Measurements from ENCODE around the gene STRADB. TPM values are rescaled to one million over a fixed set of nuclear protein-coding genes. Genes with fewer than 3 reads are reported as not detected.
"Not testable (repeated sequence)": the region's sequence is repeated elsewhere in the genome, so short reads cannot be mapped to it uniquely, and the experiment has no call there.

The STRADB gene
- total and polyA plus RNA-seq, 2 donors, result 19.5 to 21.3 TPM

- not testable (repeated sequence) for H3K4me3 ChIP-seq (ENCODE audit: low read length in 2 of 2); H3K27ac ChIP-seq (ENCODE audit: low read depth in 1 of 2, low read length in 1 of 2); H3K4me1 ChIP-seq (ENCODE audit: control insufficient read depth in 2 of 2, insufficient read depth in 2 of 2, low read length in 2 of 2); H3K9me3 ChIP-seq (ENCODE audit: control insufficient read depth in 2 of 2, insufficient read depth in 1 of 2, low read length in 1 of 2); H3K36me3 ChIP-seq (ENCODE audit: control insufficient read depth in 2 of 2, insufficient read depth in 2 of 2, low read length in 1 of 2); H3K27me3 ChIP-seq (ENCODE audit: control insufficient read depth in 2 of 2, insufficient read depth in 1 of 2, low read length in 1 of 2); DNase-seq (ENCODE audit: low read depth in 6 of 9, low spot score in 9 of 9)
- WGBS, result 97% methylated on average over 1 of the region's 3 CpGs
These were observed 12.1 kb upstream of the STRADB start for GRCh38 chr2:201439336-201439922.

DNA sequence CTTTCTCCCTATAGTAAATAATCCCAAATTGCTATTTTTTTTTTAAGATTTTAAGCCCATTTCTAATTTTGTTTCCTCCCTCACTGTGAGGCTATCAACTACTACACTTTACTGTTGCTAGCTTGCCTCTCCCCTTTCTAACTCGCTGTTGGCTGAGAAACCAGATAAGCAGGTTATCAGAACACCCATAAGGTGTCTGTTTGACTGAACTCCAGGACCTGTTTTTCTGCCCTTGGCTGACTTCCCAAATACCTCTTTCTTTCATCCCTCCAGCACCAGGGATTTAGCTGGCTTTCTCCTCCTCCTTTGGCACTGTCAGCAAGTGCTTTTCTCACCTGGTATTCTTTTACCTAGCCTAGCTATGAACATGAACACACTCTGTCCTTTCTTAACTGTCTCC is 11.4 kb upstream of the STRADB start:
- Histone ChIP-seq H3K27ac (ENCODE audit: low read depth in 1 of 2, low read length in 1 of 2) (no peak overlapping the region), H3K4me1 (ENCODE audit: control insufficient read depth in 2 of 2, insufficient read depth in 2 of 2, low read length in 2 of 2) (no peaks in the 10 kb centered on the region), H3K9me3 (ENCODE audit: control insufficient read depth in 2 of 2, insufficient read depth in 1 of 2, low read length in 1 of 2) (no peaks in the 10 kb centered on the region), H3K36me3 (ENCODE audit: control insufficient read depth in 2 of 2, insufficient read depth in 2 of 2, low read length in 1 of 2) (no peaks in the 10 kb centered on the region), H3K4me3 (ENCODE audit: low read length in 2 of 2) (no peak overlapping the region), H3K27me3 (ENCODE audit: control insufficient read depth in 2 of 2, insufficient read depth in 1 of 2, low read length in 1 of 2) (no peaks in the 10 kb centered on the region)
- 77% methylated on average over 1 of the region's 1 CpG for WGBS
- DNase-seq (ENCODE audit: low read depth in 6 of 9, low spot score in 9 of 9), result peak in 1 of 9 donors; percentile 33

DNA sequence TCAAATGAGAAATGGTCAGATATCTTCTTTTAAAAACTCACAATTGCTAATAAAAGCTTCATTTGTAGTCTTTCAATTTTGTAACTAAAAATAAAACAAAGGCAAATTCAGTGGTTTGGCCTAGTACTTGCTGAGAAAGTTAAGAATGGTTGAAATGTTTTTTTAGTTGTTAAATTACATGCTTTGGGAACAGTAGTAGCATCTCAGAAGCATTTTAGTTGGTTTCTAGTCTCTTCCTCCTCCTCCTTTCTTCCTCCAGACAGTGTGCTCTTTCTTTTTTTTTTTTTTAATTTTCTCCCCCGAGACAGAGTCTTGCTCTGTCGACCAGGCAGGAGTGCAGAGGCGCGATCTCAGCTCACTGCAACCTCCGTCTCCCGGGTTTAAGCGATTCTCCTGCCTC is 10.1 kb upstream of the STRADB start:
- Histone ChIP-seq H3K4me1 (ENCODE audit: control insufficient read depth in 2 of 2, insufficient read depth in 2 of 2, low read length in 2 of 2) (no peaks in the 10 kb centered on the region), H3K27ac (ENCODE audit: low read depth in 1 of 2, low read length in 1 of 2) (no peak overlapping the region), H3K36me3 (ENCODE audit: control insufficient read depth in 2 of 2, insufficient read depth in 2 of 2, low read length in 1 of 2) (no peaks in the 10 kb centered on the region), H3K27me3 (ENCODE audit: control insufficient read depth in 2 of 2, insufficient read depth in 1 of 2, low read length in 1 of 2) (no peaks in the 10 kb centered on the region), H3K4me3 (ENCODE audit: low read length in 2 of 2) (no peak overlapping the region), H3K9me3 (ENCODE audit: control insufficient read depth in 2 of 2, insufficient read depth in 1 of 2, low read length in 1 of 2) (no peaks in the 10 kb centered on the region)
- DNase-seq (ENCODE audit: low read depth in 6 of 9, low spot score in 9 of 9), result no peak
- WGBS, result 92% methylated on average over 7 of the region's 7 CpGs

- no peak for DNase-seq (ENCODE audit: low read depth in 6 of 9, low spot score in 9 of 9)
- Histone ChIP-seq H3K9me3 (ENCODE audit: control insufficient read depth in 2 of 2, insufficient read depth in 1 of 2, low read length in 1 of 2) (no peaks in the 10 kb centered on the region), H3K27ac (ENCODE audit: low read depth in 1 of 2, low read length in 1 of 2) (no peak overlapping the region), H3K36me3 (ENCODE audit: control insufficient read depth in 2 of 2, insufficient read depth in 2 of 2, low read length in 1 of 2) (no peaks in the 10 kb centered on the region), H3K27me3 (ENCODE audit: control insufficient read depth in 2 of 2, insufficient read depth in 1 of 2, low read length in 1 of 2) (no peaks in the 10 kb centered on the region), H3K4me1 (ENCODE audit: control insufficient read depth in 2 of 2, insufficient read depth in 2 of 2, low read length in 2 of 2) (peaks cover 5 to 10% of the 10 kb centered on the region in 2 donors), H3K4me3 (ENCODE audit: low read length in 2 of 2) (no peak overlapping the region)
- 94% methylated on average over 3 of the region's 3 CpGs for WGBS
These were observed 6.6 kb upstream of the STRADB start for GRCh38 chr2:201444746-201445465.

GRCh38 chr2:201447086-201447485 is 4.5 kb upstream of the STRADB start:
- H3K4me1 ChIP-seq (ENCODE audit: control insufficient read depth in 2 of 2, insufficient read depth in 2 of 2, low read length in 2 of 2), result peaks cover 9 to 13% of the 10 kb centered on the region in 2 donors
- 81% methylated on average over 1 of the region's 1 CpG for WGBS

DNA sequence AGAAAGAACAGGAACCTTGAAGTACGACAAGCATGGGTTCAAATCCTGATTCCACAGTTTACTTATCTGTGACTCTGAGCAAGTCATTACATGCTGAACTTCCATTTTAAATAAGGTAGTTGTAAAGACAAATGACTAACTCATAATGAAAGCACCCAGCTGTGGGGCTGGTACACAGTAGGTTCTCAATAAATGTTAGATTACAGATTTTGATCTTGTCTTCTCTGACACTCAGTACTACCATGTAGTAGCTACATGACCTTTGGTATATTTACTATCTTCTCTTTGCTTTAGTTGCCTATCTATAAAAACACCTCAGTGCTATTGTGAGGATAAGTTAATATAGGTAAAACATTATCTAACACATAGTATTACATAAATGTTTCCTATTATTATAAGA is 3.5 kb upstream of the STRADB start:
- peaks cover 0 to 2% of the 10 kb centered on the region in 2 donors for H3K27me3 ChIP-seq (ENCODE audit: control insufficient read depth in 2 of 2, insufficient read depth in 1 of 2, low read length in 1 of 2)
- H3K4me1 ChIP-seq (ENCODE audit: control insufficient read depth in 2 of 2, insufficient read depth in 2 of 2, low read length in 2 of 2), result peaks cover 14 to 18% of the 10 kb centered on the region in 2 donors
- no peak for DNase-seq (ENCODE audit: low read depth in 6 of 9, low spot score in 9 of 9)
- H3K36me3 ChIP-seq (ENCODE audit: control insufficient read depth in 2 of 2, insufficient read depth in 2 of 2, low read length in 1 of 2), result no peaks in the 10 kb centered on the region
- peaks cover 0 to 1% of the 10 kb centered on the region in 2 donors for H3K9me3 ChIP-seq (ENCODE audit: control insufficient read depth in 2 of 2, insufficient read depth in 1 of 2, low read length in 1 of 2)
- no peak overlapping the region for H3K27ac ChIP-seq (ENCODE audit: low read depth in 1 of 2, low read length in 1 of 2)
- no peak overlapping the region for H3K4me3 ChIP-seq (ENCODE audit: low read length in 2 of 2)
- WGBS, result 95% methylated on average over 1 of the region's 1 CpG

More at GRCh38 chr2:201447086-201447485, 4.5 kb upstream of the STRADB start:
- peak in 5 of 9 donors; percentile 38 to 78 (median 42) for DNase-seq (ENCODE audit: low read depth in 6 of 9, low spot score in 9 of 9)
- H3K4me3 ChIP-seq (ENCODE audit: low read length in 2 of 2), result no peak overlapping the region
- H3K36me3 ChIP-seq (ENCODE audit: control insufficient read depth in 2 of 2, insufficient read depth in 2 of 2, low read length in 1 of 2), result no peaks in the 10 kb centered on the region
- peaks cover 0 to 1% of the 10 kb centered on the region in 2 donors for H3K9me3 ChIP-seq (ENCODE audit: control insufficient read depth in 2 of 2, insufficient read depth in 1 of 2, low read length in 1 of 2)
- H3K27ac ChIP-seq (ENCODE audit: low read depth in 1 of 2, low read length in 1 of 2), result no peak overlapping the region
- H3K27me3 ChIP-seq (ENCODE audit: control insufficient read depth in 2 of 2, insufficient read depth in 1 of 2, low read length in 1 of 2), result no peaks in the 10 kb centered on the region

GRCh38 chr2:201448701-201449100 is 2.8 kb upstream of the STRADB start:
- H3K36me3 ChIP-seq (ENCODE audit: control insufficient read depth in 2 of 2, insufficient read depth in 2 of 2, low read length in 1 of 2), result no peaks in the 10 kb centered on the region
- DNase-seq (ENCODE audit: low read depth in 6 of 9, low spot score in 9 of 9), result no peak
- peaks cover 14 to 18% of the 10 kb centered on the region in 2 donors for H3K4me1 ChIP-seq (ENCODE audit: control insufficient read depth in 2 of 2, insufficient read depth in 2 of 2, low read length in 2 of 2)
- 93% methylated on average over 4 of the region's 4 CpGs for WGBS
- no peak overlapping the region for H3K4me3 ChIP-seq (ENCODE audit: low read length in 2 of 2)
- H3K9me3 ChIP-seq (ENCODE audit: control insufficient read depth in 2 of 2, insufficient read depth in 1 of 2, low read length in 1 of 2), result peaks cover 0 to 1% of the 10 kb centered on the region in 2 donors
- no peak overlapping the region for H3K27ac ChIP-seq (ENCODE audit: low read depth in 1 of 2, low read length in 1 of 2)
- peaks cover 0 to 2% of the 10 kb centered on the region in 2 donors for H3K27me3 ChIP-seq (ENCODE audit: control insufficient read depth in 2 of 2, insufficient read depth in 1 of 2, low read length in 1 of 2)

DNA sequence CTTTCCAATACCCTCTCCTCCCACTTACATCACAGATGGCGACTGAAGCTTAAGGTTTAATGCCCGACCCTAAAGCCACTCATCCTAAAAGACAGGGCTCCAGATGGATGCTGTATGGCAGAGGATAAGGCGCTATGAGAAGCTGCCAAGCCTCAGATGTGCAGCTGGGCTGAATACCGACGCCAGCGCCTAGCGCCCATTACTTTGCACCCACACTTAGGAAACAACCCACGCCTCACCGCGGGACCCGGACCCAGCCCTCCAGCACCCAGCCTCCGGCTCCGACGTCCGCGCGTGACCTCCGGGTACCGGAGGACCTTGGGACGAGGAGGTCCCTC is 617 bp upstream of the STRADB start:
- Histone ChIP-seq H3K27ac (ENCODE audit: low read depth in 1 of 2, low read length in 1 of 2) (peak overlapping the region; percentile 90 to 96), H3K27me3 (ENCODE audit: control insufficient read depth in 2 of 2, insufficient read depth in 1 of 2, low read length in 1 of 2) (peaks cover 0 to 2% of the 10 kb centered on the region in 2 donors), H3K4me1 (ENCODE audit: control insufficient read depth in 2 of 2, insufficient read depth in 2 of 2, low read length in 2 of 2) (peaks cover 14 to 18% of the 10 kb centered on the region in 2 donors), H3K4me3 (ENCODE audit: low read length in 2 of 2) (peak overlapping the region; percentile 90 to 95), H3K9me3 (ENCODE audit: control insufficient read depth in 2 of 2, insufficient read depth in 1 of 2, low read length in 1 of 2) (peaks cover 0 to 1% of the 10 kb centered on the region in 2 donors), H3K36me3 (ENCODE audit: control insufficient read depth in 2 of 2, insufficient read depth in 2 of 2, low read length in 1 of 2) (no peaks in the 10 kb centered on the region)
- WGBS, result under 1% methylated on average over 20 of the region's 20 CpGs
- DNase-seq (ENCODE audit: low read depth in 6 of 9, low spot score in 9 of 9), result no peak

GRCh38 chr2:201452058-201452921 is 750 bp downstream of the STRADB start:
- Histone ChIP-seq H3K4me1 (ENCODE audit: control insufficient read depth in 2 of 2, insufficient read depth in 2 of 2, low read length in 2 of 2) (peaks cover 12 to 14% of the 10 kb centered on the region in 2 donors), H3K9me3 (ENCODE audit: control insufficient read depth in 2 of 2, insufficient read depth in 1 of 2, low read length in 1 of 2) (peaks cover 0 to 1% of the 10 kb centered on the region in 2 donors), H3K36me3 (ENCODE audit: control insufficient read depth in 2 of 2, insufficient read depth in 2 of 2, low read length in 1 of 2) (no peaks in the 10 kb centered on the region), H3K4me3 (ENCODE audit: low read length in 2 of 2) (peak overlapping the region; percentile 56 to 90), H3K27ac (ENCODE audit: low read depth in 1 of 2, low read length in 1 of 2) (peak overlapping the region in 1 of 2 donors; percentile 96), H3K27me3 (ENCODE audit: control insufficient read depth in 2 of 2, insufficient read depth in 1 of 2, low read length in 1 of 2) (peaks cover 0 to 2% of the 10 kb centered on the region in 2 donors)
- DNase-seq (ENCODE audit: low read depth in 6 of 9, low spot score in 9 of 9), result peak in 3 of 9 donors; percentile 18 to 28 (median 27)
- WGBS, result 14% methylated on average over 49 of the region's 49 CpGs
